ENCODE data around the gene PIGS.

The PIGS gene

GRCh38 chr17:28597606-28598383, 26.5 kb upstream of the PIGS start:
- DNase-seq (ENCODE audit: low read depth) = no peak
- no peak for TF ChIP-seq CTCF (conservative IDR thresholded peaks at IDR 0.05; ENCODE audit: low read depth, low read length)
- H3K4me3 ChIP-seq (ENCODE audit: low read depth, low read length) = no peak overlapping the region

GRCh38 chr17:28592260-28592659, 20.9 kb upstream of the PIGS start:
- DNase-seq (ENCODE audit: low read depth) = no peak
- TF ChIP-seq CTCF (conservative IDR thresholded peaks at IDR 0.05; ENCODE audit: low read depth, low read length) = no peak

GRCh38 chr17:28585851-28586250, 14.5 kb upstream of the PIGS start:
- DNase-seq (ENCODE audit: low read depth) = no peak
- no peak for TF ChIP-seq CTCF (conservative IDR thresholded peaks at IDR 0.05; ENCODE audit: low read depth, low read length)
- H3K4me3 ChIP-seq (ENCODE audit: low read depth, low read length) = no peak overlapping the region

More at GRCh38 chr17:28592260-28592659, 20.9 kb upstream of the PIGS start:
- no peak overlapping the region for H3K4me3 ChIP-seq (ENCODE audit: low read depth, low read length)

- no peak overlapping the region for H3K4me3 ChIP-seq (ENCODE audit: low read depth, low read length)
- no peak for TF ChIP-seq CTCF (conservative IDR thresholded peaks at IDR 0.05; ENCODE audit: low read depth, low read length)
- no peak for DNase-seq (ENCODE audit: low read depth)
Measured at GRCh38 chr17:28584434-28584833, 13.1 kb upstream of the PIGS start.

GRCh38 chr17:28582513-28582912, 11.2 kb upstream of the PIGS start:
- DNase-seq (ENCODE audit: low read depth) = no peak
- TF ChIP-seq CTCF (conservative IDR thresholded peaks at IDR 0.05; ENCODE audit: low read depth, low read length) = no peak
- no peak overlapping the region for H3K4me3 ChIP-seq (ENCODE audit: low read depth, low read length)

- TF ChIP-seq CTCF (conservative IDR thresholded peaks at IDR 0.05; ENCODE audit: low read depth, low read length) = no peak
- no peak for DNase-seq (ENCODE audit: low read depth)
- no peak overlapping the region for H3K4me3 ChIP-seq (ENCODE audit: low read depth, low read length)
Measured at GRCh38 chr17:28580959-28581358, 9.6 kb upstream of the PIGS start.

- TF ChIP-seq CTCF (conservative IDR thresholded peaks at IDR 0.05; ENCODE audit: low read depth, low read length) = no peak
- no peak for DNase-seq (ENCODE audit: low read depth)
- no peak overlapping the region for H3K4me3 ChIP-seq (ENCODE audit: low read depth, low read length)
Measured at GRCh38 chr17:28579526-28579925, 8.2 kb upstream of the PIGS start.
